ENCODE results near the gene RPS5. TPM values are rescaled to one million over a fixed set of nuclear protein-coding genes. Genes with fewer than 3 reads are reported as not detected.

The RPS5 gene
- total RNA-seq, 1 donor = 1,513 TPM

DNA sequence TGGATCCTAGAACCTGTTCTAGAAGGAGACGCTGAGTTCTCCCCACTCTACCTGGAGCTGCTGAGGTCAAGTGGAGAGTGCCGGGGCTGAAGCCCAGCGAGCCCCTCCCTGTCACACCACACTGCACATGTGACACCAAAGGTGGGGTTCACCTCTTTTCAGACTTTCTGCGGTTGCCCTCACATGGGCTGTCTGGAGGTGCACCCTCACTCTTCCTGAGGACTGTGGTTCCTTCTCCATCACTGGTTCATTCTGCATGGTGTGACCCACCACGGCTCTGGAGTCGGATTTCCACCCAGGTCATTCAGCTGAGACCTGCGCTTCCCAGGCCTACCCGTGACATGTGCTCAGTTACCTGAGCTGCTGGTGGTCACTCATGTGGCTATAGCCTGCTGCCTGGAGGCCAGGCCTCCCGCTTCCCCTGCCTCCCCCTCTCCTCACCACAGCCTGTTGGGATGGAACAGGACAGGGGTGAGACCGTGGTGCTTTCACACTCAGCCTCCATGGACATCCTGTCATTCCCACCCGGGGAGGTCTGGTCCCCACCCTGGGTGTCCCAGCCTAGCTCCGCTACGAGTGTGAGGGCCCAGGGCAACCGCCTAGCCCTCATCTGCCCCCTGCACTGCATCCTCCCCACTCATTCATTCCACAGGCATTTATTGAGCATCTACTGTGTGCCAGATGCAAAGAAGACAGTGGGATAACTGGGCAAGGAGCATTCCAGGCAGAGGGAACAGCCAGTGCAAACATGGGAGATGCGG is 33.2 kb upstream of the RPS5 start:
- Histone ChIP-seq H3K4me1 (ENCODE audit: insufficient read depth, low read length) (peaks cover 22% of the 10 kb centered on the region), H3K4me3 (ENCODE audit: low read length) (no peak overlapping the region), H3K9me3 (ENCODE audit: low read depth, low read length) (no peaks in the 10 kb centered on the region), H3K27me3 (ENCODE audit: insufficient read depth, low read length) (peaks cover 7% of the 10 kb centered on the region)

DNA sequence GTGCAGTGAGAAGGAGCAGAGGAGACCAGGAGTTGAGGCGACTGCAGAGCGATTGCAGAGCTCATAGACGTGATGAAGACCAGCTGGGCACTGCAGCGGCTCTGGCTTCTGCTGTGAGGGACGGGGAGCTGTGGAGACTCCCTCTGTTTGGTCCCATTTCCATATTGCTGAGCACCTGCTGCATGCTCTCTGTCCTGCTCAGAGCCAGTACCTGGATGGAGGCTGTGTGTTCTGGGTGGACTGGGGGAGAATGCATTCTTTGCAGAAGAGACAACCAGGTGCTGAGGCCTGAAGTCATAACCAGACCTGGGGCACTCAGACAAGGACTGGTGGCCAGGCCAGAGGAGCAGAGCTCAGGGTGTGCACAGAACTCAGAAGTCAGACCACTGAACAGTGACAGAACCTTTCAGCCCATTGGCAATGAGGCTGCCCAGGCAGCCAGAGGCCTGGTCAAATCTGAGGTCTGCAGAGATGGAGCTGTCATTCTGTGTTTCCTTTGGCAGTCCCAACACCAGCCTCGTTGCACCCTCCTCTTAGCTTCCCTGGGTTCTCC is 32.5 kb upstream of the RPS5 start:
- Histone ChIP-seq H3K4me1 (ENCODE audit: insufficient read depth, low read length) (peaks cover 17% of the 10 kb centered on the region), H3K4me3 (ENCODE audit: low read length) (no peak overlapping the region), H3K9me3 (ENCODE audit: low read depth, low read length) (no peaks in the 10 kb centered on the region), H3K27me3 (ENCODE audit: insufficient read depth, low read length) (peaks cover 7% of the 10 kb centered on the region)

DNA sequence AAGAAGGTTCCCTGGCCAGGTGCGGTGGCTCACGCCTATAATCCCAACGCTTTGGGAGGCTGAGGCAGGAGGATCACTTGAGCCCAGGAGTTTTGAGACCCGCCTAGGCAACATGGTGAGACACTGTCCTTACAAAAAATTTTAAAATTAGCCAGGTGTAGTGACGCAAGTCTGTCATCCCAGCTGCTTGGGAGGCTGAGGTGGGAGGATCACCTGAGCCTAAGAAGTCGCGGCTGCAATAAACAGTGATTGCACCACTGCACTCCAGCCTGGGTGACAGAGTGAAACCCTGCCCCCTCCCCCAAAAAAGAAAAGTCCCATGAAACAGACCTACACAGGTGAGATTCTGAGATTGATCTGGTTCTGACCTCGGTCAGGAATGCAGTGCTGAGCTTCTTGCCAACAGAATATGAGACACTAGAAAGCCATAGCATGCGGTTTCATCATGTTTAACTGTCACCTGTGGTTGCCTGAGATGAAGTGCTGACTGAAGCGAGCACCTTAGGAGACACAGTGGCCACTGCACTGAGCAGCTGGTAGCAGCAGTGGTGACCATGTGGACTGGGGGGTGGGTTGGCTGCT is 31.8 kb upstream of the RPS5 start:
- H3K4me1 ChIP-seq (ENCODE audit: insufficient read depth, low read length) = peaks cover 17% of the 10 kb centered on the region

DNA sequence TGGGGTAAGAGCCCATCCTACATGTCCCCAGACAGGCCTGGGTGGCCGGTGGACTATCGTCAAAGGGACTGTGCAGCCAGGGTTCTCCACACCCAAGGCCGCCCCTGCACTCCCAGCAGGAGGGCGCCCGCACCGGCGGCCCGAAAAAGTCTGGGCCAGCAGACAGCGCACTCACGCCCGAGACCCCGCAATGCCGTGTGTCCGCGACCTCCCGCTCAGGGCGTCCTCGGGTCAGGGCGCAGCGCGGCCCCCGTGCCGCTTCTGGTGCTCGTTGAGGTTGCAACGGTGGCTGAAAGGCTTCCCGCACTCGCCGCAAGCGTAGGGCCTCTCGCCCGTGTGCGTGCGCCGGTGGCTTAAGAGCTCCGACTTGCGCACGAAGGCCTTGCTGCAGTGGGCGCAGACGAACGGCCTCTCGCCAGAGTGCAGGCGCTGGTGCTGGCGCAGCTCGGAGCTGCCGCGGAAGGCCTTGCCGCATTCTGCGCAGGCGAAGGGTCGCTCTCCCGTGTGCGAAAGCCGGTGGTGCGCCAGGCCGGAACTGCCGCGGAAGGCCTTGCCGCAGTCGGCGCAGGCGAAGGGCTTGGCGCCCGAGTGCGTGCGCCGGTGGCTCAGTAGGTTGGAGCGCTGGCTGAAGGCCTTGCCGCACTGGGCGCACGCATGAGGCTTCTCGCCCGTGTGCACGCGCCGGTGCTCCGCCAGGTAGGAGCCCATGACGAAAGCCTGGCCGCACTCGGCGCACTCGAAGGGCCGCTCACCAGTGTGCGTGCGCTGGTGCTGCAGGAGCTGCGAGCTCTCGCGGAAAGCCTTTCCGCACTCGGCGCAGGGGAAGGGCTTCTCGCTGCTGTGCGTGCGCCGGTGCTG is 30.9 kb upstream of the RPS5 start:
- no peaks in the 10 kb centered on the region for H3K9me3 ChIP-seq (ENCODE audit: low read depth, low read length)
- peaks cover 7% of the 10 kb centered on the region for H3K27me3 ChIP-seq (ENCODE audit: insufficient read depth, low read length)
- peaks cover 17% of the 10 kb centered on the region for H3K4me1 ChIP-seq (ENCODE audit: insufficient read depth, low read length)
- H3K4me3 ChIP-seq (ENCODE audit: low read length) = peak overlapping the region; percentile 16

More for the DNA sequence above, 31.8 kb upstream of the RPS5 start:
- Histone ChIP-seq H3K4me3 (ENCODE audit: low read length) (no peak overlapping the region), H3K9me3 (ENCODE audit: low read depth, low read length) (no peaks in the 10 kb centered on the region), H3K27me3 (ENCODE audit: insufficient read depth, low read length) (peaks cover 7% of the 10 kb centered on the region)

DNA sequence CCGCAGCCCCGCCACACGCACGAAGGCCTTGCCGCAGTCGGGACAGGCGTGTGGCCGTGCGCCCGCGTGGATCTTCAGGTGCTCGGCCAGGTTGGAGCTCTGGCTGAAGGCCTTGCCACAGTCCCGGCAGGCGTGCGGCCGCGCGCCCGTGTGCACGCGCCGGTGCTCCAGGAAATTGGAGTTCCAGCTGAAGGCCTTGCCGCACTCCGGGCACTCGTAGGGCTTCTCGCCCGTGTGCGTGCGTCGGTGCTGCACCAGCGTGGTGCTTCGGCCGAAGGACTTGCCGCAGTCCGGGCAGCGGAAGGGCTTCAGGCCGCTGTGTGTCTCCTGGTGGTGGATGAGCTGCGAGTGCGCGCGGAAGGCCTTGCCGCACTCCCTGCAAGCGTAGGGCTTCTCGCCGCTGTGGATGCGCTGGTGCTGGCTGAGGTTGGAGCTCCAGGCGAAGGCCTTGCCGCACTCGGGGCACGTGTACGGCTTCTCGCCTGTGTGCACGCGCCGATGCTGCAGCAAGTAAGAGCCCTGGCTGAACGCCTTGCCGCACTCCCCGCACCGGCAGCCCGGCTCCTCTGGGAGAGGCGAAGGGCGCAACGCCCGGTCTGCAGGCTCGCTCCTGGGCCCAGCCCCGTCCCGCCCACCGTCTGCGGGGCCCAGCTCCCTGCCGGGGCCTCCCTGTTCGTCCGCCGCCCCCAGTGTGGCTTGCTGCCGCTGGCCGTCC is 30.1 kb upstream of the RPS5 start:
- H3K27me3 ChIP-seq (ENCODE audit: insufficient read depth, low read length) = peaks cover 7% of the 10 kb centered on the region
- H3K4me1 ChIP-seq (ENCODE audit: insufficient read depth, low read length) = peaks cover 21% of the 10 kb centered on the region
- peak overlapping the region; percentile 16 for H3K4me3 ChIP-seq (ENCODE audit: low read length)
- no peaks in the 10 kb centered on the region for H3K9me3 ChIP-seq (ENCODE audit: low read depth, low read length)

DNA sequence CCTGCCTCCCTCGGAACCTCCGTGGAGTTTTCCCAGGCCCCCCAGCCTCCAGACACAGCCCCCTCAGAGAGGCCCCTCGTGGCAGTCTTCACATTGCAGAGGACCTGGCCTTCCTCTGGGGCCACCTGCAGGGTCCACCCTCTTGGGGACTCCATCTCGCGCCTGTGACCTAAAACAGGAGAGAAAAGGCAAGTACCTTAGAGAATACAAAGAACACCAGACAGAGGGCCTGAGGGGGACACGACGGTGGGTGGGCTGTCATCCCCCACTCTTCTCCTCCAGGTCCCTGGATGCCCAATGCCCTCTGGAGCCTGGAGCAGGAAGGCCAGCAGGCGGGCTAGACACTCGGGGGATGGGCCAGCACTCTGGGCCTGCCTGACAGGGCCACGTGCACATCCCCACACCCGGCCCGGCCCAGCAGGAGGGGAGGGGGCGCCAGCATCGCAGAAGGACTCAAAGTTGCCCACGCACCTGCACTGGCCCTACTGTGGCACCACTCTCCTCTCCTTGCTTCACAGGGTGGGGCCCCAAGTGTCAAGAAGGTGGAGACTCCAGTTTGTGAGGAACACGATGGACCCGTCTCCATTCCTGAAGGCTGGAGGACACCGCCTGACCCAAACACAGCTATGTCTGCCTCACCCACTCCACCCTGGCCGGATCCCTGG is 29.5 kb upstream of the RPS5 start:
- no peak overlapping the region for H3K4me3 ChIP-seq (ENCODE audit: low read length)
- H3K27me3 ChIP-seq (ENCODE audit: insufficient read depth, low read length) = peaks cover 7% of the 10 kb centered on the region
- H3K4me1 ChIP-seq (ENCODE audit: insufficient read depth, low read length) = peaks cover 24% of the 10 kb centered on the region
- H3K9me3 ChIP-seq (ENCODE audit: low read depth, low read length) = no peaks in the 10 kb centered on the region

DNA sequence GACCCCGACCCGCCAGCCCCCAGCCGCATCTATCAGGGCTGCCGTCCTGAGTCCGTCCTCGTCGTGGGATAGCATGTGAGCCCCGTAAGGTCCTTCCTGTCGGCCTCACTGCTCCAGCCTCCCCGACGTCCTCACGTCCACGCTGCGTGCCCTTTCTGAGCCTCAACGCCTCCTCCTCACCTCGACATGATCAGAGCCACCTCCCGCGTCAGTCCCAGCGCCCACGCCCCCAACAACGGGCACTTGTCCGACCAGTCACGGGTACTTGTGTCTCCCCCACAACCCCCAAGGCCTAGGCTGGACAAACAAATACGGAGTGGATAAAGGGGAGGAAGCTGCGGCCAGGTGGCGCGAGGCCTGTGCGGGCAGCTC is 25.2 kb upstream of the RPS5 start:
- no peaks in the 10 kb centered on the region for H3K9me3 ChIP-seq (ENCODE audit: low read depth, low read length)
- H3K4me1 ChIP-seq (ENCODE audit: insufficient read depth, low read length) = peaks cover 31% of the 10 kb centered on the region
- H3K4me3 ChIP-seq (ENCODE audit: low read length) = peak overlapping the region; percentile 73
- H3K27me3 ChIP-seq (ENCODE audit: insufficient read depth, low read length) = peaks cover 2% of the 10 kb centered on the region

DNA sequence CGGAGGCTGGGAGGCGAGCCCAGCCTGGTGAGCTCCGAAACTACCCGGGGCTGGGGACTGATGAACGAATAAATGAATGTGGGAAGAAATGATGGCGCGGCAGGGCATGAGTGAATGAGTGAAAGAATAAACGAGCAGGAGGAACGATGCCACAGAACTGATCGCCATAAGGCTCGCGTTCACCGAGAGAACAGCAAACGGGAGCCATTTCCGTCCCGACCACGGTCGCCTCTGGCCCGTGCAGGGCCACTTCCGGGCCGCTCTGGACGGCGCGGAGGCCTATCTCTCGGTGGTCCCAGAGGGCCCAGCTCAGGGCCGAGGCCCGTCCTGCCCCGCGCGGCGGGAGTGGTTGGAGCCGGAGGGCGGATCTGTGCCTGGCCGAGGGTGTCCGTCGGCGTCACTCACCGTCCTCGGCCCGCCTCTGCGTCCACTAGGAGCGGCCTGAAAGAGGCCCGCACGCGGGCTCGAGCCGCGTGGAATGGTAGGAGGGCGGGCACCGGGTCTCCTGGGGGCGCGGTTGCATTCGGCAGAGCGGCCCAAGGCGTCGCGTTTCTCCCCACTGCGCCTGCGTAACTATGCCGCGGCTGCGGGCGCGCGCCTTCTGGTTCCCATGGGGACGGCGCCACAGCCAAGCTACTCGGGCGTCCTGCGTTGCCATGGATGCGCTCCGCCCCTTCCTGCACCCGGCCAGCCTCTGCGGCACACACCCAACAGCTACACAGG is 24.6 kb upstream of the RPS5 start, which contains the start of gene ZNF497:
TSS of gene ZNF497 (minus strand) at position 480 of the 723 bp plus-strand sequence. CDS start 5,116 bp downstream, outside the sequence.
- peaks cover 25% of the 10 kb centered on the region for H3K4me1 ChIP-seq (ENCODE audit: insufficient read depth, low read length)
- peak within 1 kb of the TSS; percentile 73 for H3K4me3 ChIP-seq (ENCODE audit: low read length)
- H3K9me3 ChIP-seq (ENCODE audit: low read depth, low read length) = no peaks in the 10 kb centered on the region
- no peaks in the 10 kb centered on the region for H3K27me3 ChIP-seq (ENCODE audit: insufficient read depth, low read length)

DNA sequence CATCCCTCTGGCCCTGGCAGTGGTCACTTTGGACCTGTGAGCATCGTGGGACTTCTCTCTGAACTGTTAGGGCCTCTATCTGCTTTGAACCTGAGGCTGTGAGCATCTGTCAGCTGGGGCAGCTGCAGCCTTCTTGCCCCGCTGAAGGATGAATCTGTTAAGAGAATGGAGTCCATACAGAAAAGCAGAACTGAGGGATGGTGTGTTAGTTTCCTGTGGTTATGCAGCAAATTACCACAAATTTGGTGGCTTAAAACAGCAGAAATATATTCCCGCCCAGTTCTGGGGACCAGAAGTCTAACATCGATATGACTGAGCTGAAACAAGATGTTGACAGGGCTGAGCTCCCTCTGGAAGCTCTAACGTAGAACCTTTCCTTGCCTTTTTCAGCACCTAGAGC is 22.9 kb upstream of the RPS5 start:
- H3K9me3 ChIP-seq (ENCODE audit: low read depth, low read length) = no peaks in the 10 kb centered on the region
- no peaks in the 10 kb centered on the region for H3K27me3 ChIP-seq (ENCODE audit: insufficient read depth, low read length)
- H3K4me1 ChIP-seq (ENCODE audit: insufficient read depth, low read length) = peaks cover 25% of the 10 kb centered on the region
- H3K4me3 ChIP-seq (ENCODE audit: low read length) = no peak overlapping the region

DNA sequence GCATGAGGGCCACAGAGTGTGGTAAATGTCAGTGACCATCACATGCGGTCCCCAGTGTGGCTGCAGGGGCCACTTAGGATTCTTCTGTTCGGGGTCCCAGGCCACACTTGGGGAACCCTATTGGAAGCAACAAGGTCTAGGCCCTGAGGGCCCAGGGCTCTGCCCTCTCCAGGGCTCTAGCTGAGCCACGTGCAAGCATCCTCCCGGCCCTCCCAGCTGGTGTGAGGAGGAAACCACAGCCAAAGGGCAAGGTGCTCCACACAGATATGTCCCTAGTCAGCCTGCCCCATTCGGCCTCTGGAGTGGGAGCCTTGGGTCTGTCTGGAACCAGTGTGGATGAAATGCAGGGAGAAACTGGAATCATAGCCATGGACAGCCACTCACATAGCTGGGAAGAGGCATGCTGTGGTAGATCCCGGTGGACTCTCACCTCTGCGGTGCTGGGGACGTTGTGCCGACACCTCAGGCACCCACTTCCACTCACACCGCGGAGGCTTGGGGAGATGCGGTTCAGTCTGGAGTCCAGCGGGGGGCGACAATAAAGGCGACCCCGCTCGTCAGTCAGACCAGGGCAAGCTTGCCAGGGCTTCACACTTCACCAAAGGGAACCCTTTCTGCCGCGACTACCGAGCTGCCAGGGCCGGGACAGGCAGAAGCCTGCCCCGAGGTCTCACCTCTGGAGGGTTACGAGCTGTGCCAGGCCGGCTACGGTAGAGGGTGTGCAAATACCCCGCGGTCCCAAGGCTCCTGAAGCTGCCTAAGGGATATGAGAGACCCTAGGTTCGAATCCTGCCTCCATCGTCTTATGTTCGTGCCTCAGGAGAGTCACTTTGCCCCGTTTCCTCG is 20.3 kb upstream of the RPS5 start:
- Histone ChIP-seq H3K4me3 (ENCODE audit: low read length) (no peak overlapping the region), H3K4me1 (ENCODE audit: insufficient read depth, low read length) (peaks cover 22% of the 10 kb centered on the region), H3K9me3 (ENCODE audit: low read depth, low read length) (no peaks in the 10 kb centered on the region), H3K27me3 (ENCODE audit: insufficient read depth, low read length) (no peaks in the 10 kb centered on the region)

DNA sequence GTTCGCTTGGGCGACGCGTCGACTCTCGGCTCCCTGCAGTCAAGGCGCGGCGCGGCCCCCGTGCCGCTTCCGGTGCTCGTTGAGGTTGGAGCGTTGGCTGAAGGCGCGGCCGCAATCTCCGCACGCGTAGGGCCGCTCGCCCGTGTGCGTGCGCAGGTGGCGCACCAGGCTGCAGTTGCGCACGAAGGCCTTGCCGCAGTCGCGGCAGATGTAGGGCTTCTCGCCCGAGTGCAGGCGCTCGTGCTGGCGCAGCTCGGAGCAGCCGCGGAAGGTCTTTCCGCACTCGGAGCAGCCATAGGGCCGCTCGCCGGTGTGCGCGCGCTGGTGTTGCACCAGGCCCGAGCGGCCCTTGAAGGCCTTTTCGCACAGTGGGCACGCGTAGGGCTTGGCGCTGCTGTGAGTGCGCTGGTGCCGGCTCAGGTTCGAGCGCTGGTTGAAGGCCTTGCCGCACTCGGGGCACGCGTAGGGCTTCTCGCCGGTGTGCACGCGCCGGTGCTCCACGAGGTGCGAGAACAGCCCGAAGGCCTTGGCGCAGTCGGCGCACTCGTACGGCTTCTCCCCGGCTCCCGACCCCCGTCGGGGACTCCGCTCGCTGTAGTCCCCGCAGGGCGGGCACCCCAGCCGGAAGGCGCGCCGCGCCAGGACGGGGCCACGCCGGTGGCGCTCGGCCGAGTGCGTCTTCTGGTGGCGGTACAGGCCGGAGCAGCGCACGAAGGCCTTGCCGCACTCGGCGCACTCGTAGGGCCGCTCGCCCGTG is 19.2 kb upstream of the RPS5 start:
- Histone ChIP-seq H3K27me3 (ENCODE audit: insufficient read depth, low read length) (no peaks in the 10 kb centered on the region), H3K4me3 (ENCODE audit: low read length) (no peak overlapping the region), H3K4me1 (ENCODE audit: insufficient read depth, low read length) (peaks cover 18% of the 10 kb centered on the region), H3K9me3 (ENCODE audit: low read depth, low read length) (no peaks in the 10 kb centered on the region)

DNA sequence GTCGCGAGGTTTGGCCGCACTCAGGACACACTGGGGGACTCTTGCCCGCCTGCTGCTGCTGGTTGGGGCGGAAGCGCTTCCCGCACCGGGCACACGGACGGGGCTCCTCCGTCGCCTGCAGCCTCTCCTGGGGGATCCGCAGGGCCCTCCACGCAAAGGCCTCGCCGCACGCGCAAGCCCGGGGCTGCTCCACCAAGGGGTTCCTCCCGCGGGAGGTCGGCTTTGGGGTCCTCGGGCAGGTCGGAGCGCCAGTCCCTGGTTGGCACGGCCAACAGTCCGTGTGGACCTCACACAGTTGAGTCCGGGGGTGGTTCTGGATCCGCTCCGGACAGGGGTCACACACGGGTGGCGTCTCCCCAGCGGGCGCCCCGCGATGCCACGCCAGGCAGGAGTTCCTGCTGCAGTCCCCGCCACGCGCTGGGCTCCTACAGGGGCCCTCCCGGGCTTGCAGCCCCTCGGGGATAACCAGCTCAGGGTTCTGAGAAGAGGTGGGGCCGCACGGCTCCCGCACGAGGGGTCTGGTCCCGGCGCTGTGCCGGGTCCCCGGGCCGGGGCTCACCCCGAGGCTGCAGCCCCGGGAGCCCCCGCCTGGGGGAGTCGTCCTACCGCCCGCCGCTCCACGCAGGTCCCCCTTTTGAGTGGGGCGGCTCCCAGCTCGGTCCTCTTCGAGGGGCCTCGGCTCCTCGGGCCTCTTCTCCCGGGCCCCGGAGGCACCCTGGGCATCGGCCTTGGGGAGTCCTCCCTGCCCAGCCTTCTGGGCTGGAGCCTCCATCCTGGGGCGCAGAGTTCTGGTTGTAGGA is 18.3 kb upstream of the RPS5 start:
- H3K4me1 ChIP-seq (ENCODE audit: insufficient read depth, low read length) = peaks cover 9% of the 10 kb centered on the region
- H3K27me3 ChIP-seq (ENCODE audit: insufficient read depth, low read length) = no peaks in the 10 kb centered on the region
- no peaks in the 10 kb centered on the region for H3K9me3 ChIP-seq (ENCODE audit: low read depth, low read length)
- H3K4me3 ChIP-seq (ENCODE audit: low read length) = no peak overlapping the region
